Caco-2 (cell line): ENCODE measurements around the gene CT47C1. TPM values are rescaled to one million over a fixed set of nuclear protein-coding genes. Genes with fewer than 3 reads are reported as not detected.

Experiments
- BruUV-seq: library from RNA; stranded (reverse); fragments of 400-500 nt; replicated peaks from 2 replicates; lab custom pipeline; 2021; lab: Mats Ljungman, UMichigan
- CTCF ChIA-PET: fragments of 300-600 bp; sonication (Branson Sonifier 250); formaldehyde crosslinking; loops from one replicate; lab custom pipeline; 2022; ENCODE audit warnings: antibody characterized with exemption; lab: Charles Lee
- POLR2A ChIA-PET: fragments of 300-600 bp; sonication (Branson Sonifier 250); formaldehyde crosslinking; loops from one replicate; lab custom pipeline; 2022; ENCODE audit warnings: antibody characterized with exemption; lab: Charles Lee
- DNase-seq, 2 experiments: peaks; one replicate each; pipeline versions ENCODE4 v3.0.0 to v3.0.0-alpha.2; 2020 to 2022
- H3K27me3 ChIP-seq: replicated peaks from 2 replicates; pipeline ENCODE4 v1.6.0; 2011; ENCODE audit warnings: low read length; ENCODE audit not compliant: control insufficient read depth, insufficient read depth
- H3K36me3 ChIP-seq: 2 replicates; pipeline ENCODE4 v1.5.1; 2011; ENCODE audit warnings: low read length; ENCODE audit not compliant: control insufficient read depth, insufficient read depth
- H3K4me1 ChIP-seq: fragments of 250-450 bp; sonication (Bioruptor Pico); 2 replicates; pipeline ENCODE4 v1.5.1; 2020; ENCODE audit warnings: mild to moderate bottlenecking
- H3K4me3 ChIP-seq: 2 replicates; pipeline ENCODE4 v1.5.1; 2011; ENCODE audit warnings: low read depth, mild to moderate bottlenecking, control low read depth, low read length
- H3K9me3 ChIP-seq: fragments of 250-450 bp; sonication (Bioruptor Pico); 2 replicates; pipeline ENCODE4 v1.5.1; 2020; ENCODE audit warnings: mild to moderate bottlenecking, moderate library complexity
- H3K27ac Mint-ChIP-seq: one replicate; pipeline ENCODE4 v1.8.0; 2022; ENCODE audit warnings: mixed read lengths; ENCODE audit not compliant: unreplicated experiment
- H3K27me3 Mint-ChIP-seq: one replicate; pipeline ENCODE4 v1.8.0; 2022; ENCODE audit warnings: mixed read lengths; ENCODE audit not compliant: insufficient read depth, unreplicated experiment
- H3K36me3 Mint-ChIP-seq: one replicate; pipeline ENCODE4 v1.8.0; 2022; ENCODE audit warnings: mild to moderate bottlenecking, mixed read lengths; ENCODE audit not compliant: insufficient read depth, unreplicated experiment
- H3K4me1 Mint-ChIP-seq: one replicate; pipeline ENCODE4 v1.8.0; 2022; ENCODE audit warnings: low read depth, mixed read lengths; ENCODE audit not compliant: unreplicated experiment
- H3K4me3 Mint-ChIP-seq: one replicate; pipeline ENCODE4 v1.8.0; 2022; ENCODE audit warnings: mild to moderate bottlenecking, moderate library complexity, mixed read lengths; ENCODE audit not compliant: unreplicated experiment
- H3K9me3 Mint-ChIP-seq: one replicate; pipeline ENCODE4 v1.8.0; 2022; ENCODE audit warnings: mixed read lengths; ENCODE audit not compliant: unreplicated experiment
- CTCF ChIP-seq, 2 experiments: fragments of 200-600 bp in 1 of 2; IDR thresholded peaks; 1 replicate in 1 of 2; 2 replicates in 1 of 2; pipeline versions ENCODE4 v1.5.1 to v1.8.0; 2011 to 2022; ENCODE audit warnings: antibody characterized with exemption in 1 of 2, control low read depth in 1 of 2, inconsistent platforms in 1 of 2, low read depth in 1 of 2, low read length in 1 of 2, mild to moderate bottlenecking in 1 of 2, moderate library complexity in 1 of 2; ENCODE audit not compliant: insufficient read depth in 1 of 2, severe bottlenecking in 1 of 2, unreplicated experiment in 1 of 2
- intact Hi-C: fragments of 100-400 bp; cut with micrococcal nuclease; formaldehyde crosslinking; loops from one replicate; pipeline ENCODE4 v1.10.0; 2022; ENCODE audit not compliant: unreplicated experiment
- total RNA-seq: library from RNA; stranded (reverse); gene quantifications from 2 replicates; pipeline ENCODE4 v1.2.3, GENCODE V29; 2022

CT47C1 gene
- total RNA-seq, 1 experiment from 2014 or later = not detected

GRCh38 chrX:119101168-119101567 lies 28.4 kb downstream of the CT47C1 start:
- DNase-seq = no peak

GRCh38 chrX:119105826-119106225 lies 33.0 kb downstream of the CT47C1 start:
- Histone ChIP-seq H3K4me1 (no peaks in the 10 kb centered on the region), H3K4me3 (no peak overlapping the region), H3K9me3 (no peaks in the 10 kb centered on the region), H3K27me3 (no peaks in the 10 kb centered on the region), H3K36me3 (no peaks in the 10 kb centered on the region)
- no peak overlapping the region for H3K27ac Mint-ChIP-seq
- intact Hi-C loops = no loop called here
- TF ChIP-seq CTCF (IDR thresholded peaks at IDR 0.05; ENCODE audit: insufficient read depth in 1 of 2, low read depth in 1 of 2, low read length in 1 of 2, severe bottlenecking in 1 of 2, unreplicated experiment in 1 of 2) = no peak
- no peaks in the 10 kb centered on the region for H3K36me3 Mint-ChIP-seq
- no TSS peak for BruUV-seq
- no peaks in the 10 kb centered on the region for H3K9me3 Mint-ChIP-seq
- no peaks in the 10 kb centered on the region for H3K27me3 Mint-ChIP-seq
- no peak for DNase-seq
- H3K4me1 Mint-ChIP-seq = no peaks in the 10 kb centered on the region
- no peak overlapping the region for H3K4me3 Mint-ChIP-seq
- CTCF ChIA-PET = no interaction called here
- POLR2A ChIA-PET = no interaction called here

More at GRCh38 chrX:119101168-119101567, 28.4 kb downstream of the CT47C1 start:
- ChIA-PET CTCF (no interaction called here), POLR2A (no interaction called here)
- Histone ChIP-seq H3K27me3 (no peaks in the 10 kb centered on the region), H3K9me3 (no peaks in the 10 kb centered on the region), H3K4me1 (no peaks in the 10 kb centered on the region), H3K36me3 (no peaks in the 10 kb centered on the region), H3K4me3 (no peak overlapping the region)
- Mint-ChIP-seq H3K4me1 (no peaks in the 10 kb centered on the region), H3K4me3 (no peak overlapping the region), H3K36me3 (no peaks in the 10 kb centered on the region), H3K9me3 (no peaks in the 10 kb centered on the region), H3K27me3 (peaks cover 7% of the 10 kb centered on the region), H3K27ac (no peak overlapping the region)
- TF ChIP-seq CTCF (IDR thresholded peaks at IDR 0.05; ENCODE audit: insufficient read depth in 1 of 2, low read depth in 1 of 2, low read length in 1 of 2, severe bottlenecking in 1 of 2, unreplicated experiment in 1 of 2) = no peak
- intact Hi-C loops = no loop called here
- BruUV-seq = no TSS peak

GRCh38 chrX:119107206-119107605 lies 34.4 kb downstream of the CT47C1 start:
- no peaks in the 10 kb centered on the region for H3K27me3 Mint-ChIP-seq
- no TSS peak for BruUV-seq
- intact Hi-C loops = no loop called here
- no peaks in the 10 kb centered on the region for H3K9me3 ChIP-seq
- no peak overlapping the region for H3K27ac Mint-ChIP-seq
- no peak overlapping the region for H3K4me3 ChIP-seq
- ChIA-PET POLR2A (no interaction called here), CTCF (no interaction called here)
- no peak for TF ChIP-seq CTCF (IDR thresholded peaks at IDR 0.05; ENCODE audit: insufficient read depth in 1 of 2, low read depth in 1 of 2, low read length in 1 of 2, severe bottlenecking in 1 of 2, unreplicated experiment in 1 of 2)
- no peaks in the 10 kb centered on the region for H3K4me1 Mint-ChIP-seq
- H3K4me1 ChIP-seq = no peaks in the 10 kb centered on the region
- DNase-seq = no peak
- H3K4me3 Mint-ChIP-seq = no peak overlapping the region
- no peaks in the 10 kb centered on the region for H3K27me3 ChIP-seq
- no peaks in the 10 kb centered on the region for H3K9me3 Mint-ChIP-seq
- H3K36me3 Mint-ChIP-seq = no peaks in the 10 kb centered on the region
- no peaks in the 10 kb centered on the region for H3K36me3 ChIP-seq
